ENCODE results near the gene N4BP2.
"Not testable (repeated sequence)": the region's sequence is repeated elsewhere in the genome, so short reads cannot be mapped to it uniquely, and the experiment has no call there.

N4BP2 gene

DNA sequence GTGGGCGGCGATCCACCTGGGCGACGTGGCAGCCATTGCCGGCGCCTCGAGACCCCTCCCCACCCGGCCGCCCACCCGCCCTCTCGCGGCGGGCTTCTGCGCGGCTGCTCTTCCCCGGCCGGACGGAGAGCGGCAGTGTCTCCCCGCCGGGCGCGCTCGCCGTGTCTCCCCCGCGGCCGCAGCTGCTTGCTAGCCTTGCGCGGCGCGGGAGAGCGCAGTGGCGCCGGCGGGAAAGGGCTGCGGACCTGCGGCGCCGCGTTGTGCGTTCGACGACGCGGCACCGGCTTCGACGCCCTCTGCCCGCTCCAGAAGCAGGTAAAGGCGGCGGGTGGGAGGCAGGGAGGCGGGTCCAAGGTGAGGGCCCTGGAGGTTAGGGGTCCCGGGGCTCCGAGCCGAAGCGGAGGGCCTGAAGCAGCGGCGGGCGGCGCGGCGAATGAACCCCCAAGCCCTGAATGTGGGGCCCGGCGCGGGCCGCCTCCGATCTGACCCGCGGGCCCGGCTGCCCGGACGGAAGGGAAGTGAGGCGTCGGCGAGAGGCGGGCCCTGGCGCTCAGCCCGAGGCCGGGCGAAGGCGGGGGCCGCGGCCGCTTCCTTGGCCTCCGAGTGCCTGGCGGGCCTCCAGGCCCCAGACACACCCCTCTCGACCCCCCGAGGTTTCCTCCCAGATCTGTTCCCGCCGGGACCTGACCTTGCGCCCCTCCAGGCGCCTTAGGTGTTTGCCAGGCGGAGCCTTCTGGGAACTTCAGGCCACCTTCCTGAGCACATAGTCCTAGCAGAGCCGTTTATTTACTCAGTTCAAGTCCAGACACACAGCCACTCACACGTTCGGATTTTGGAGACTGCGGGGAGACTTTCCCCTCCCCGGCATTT is at the start of gene N4BP2:
N4BP2 (plus strand) TSS at position 135 of the 870 bp plus-strand sequence. CDS start 40,491 bp downstream, outside the sequence.
- DNase-seq = peak; percentile 62 to 84

- no peak for DNase-seq
Measured at GRCh38 chr4:40016007-40016406, 40.6 kb upstream of the N4BP2 start.

GRCh38 chr4:40020221-40020620 is 36.4 kb upstream of the N4BP2 start:
- DNase-seq = no peak

GRCh38 chr4:40021116-40021515 is 35.5 kb upstream of the N4BP2 start:
- DNase-seq = not testable (repeated sequence)

DNA sequence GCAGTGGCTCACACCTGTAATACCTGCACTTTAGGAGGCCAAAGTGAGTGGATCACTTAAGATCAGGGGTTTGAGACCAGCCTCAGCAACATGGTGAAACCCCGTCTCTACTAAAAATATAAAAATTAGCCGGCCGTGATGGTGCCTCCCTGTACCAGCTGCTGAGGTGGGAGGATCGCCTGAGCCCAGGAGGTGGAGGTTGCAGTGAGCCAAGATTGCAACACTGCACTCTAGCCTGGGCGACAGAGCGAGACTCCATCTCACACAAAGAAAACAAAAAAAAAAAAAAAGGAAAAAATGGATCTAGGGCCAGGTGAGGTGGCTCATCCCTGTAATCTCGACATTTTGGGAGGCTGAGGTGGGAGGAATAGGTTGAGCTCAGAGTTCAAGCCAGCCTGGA is 32.6 kb upstream of the N4BP2 start:
- not testable (repeated sequence) for DNase-seq

- DNase-seq = no peak
Measured at GRCh38 chr4:40032785-40033184, 23.9 kb upstream of the N4BP2 start.

GRCh38 chr4:40033613-40034012 is 23.0 kb upstream of the N4BP2 start:
- DNase-seq = no peak

DNA sequence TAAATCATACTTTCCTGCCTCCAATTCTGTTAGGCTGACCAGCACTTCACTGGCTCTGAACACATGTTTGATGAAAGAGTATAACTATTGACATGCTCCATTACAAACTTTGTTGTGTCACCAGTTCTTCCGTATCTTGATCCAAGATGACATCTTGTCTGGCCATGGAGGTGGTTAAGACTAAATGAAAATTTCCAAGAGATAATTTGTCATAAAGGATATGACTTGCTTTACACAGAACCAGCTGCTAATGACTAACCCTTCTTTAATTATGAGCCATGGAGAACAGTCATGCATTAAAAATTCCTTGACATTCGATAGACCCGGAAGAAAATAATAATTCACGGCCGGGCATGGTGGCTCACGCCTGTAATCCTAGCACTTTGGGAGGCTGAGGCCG is 17.7 kb upstream of the N4BP2 start:
- no peak for DNase-seq

DNA sequence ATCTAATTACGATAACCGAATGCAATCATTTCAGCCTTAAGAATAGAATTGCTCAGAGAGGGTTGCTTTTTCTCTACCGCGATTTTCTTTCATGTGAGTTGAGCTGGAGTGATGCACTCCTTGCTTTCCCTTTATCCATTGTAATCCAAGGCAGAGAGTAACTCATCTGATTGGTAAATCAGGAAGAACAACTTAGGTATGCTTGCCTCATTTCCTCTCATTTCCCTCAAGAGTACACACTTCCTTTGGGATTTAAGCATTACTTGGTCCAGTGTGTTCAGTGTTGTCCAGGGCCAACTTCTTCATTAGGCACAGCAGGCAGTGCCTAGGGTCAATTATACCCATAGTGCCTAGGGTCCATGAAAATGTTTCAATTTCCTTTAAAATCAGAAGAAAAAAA is 15.7 kb upstream of the N4BP2 start:
- no peak for DNase-seq

DNA sequence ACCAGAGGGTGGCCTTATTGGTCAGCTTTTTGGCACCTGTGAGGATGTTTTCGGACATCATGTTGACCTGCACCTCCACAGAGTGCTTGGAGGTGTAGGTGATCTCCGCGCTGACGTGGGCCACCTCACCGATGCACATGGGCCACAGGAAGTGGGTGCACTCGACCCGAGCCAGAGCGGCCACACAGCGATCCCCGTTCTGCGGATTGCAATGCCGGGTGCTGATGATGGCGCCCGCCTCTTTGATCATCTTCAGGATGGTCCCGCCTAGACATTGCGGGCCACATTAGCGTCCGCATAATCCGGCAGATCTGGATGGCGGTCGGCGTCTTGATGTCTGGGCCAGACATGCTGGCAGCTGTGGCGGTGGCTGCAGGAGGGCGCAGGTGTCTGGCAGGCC is 12.9 kb upstream of the N4BP2 start:
- DNase-seq = no peak

DNA sequence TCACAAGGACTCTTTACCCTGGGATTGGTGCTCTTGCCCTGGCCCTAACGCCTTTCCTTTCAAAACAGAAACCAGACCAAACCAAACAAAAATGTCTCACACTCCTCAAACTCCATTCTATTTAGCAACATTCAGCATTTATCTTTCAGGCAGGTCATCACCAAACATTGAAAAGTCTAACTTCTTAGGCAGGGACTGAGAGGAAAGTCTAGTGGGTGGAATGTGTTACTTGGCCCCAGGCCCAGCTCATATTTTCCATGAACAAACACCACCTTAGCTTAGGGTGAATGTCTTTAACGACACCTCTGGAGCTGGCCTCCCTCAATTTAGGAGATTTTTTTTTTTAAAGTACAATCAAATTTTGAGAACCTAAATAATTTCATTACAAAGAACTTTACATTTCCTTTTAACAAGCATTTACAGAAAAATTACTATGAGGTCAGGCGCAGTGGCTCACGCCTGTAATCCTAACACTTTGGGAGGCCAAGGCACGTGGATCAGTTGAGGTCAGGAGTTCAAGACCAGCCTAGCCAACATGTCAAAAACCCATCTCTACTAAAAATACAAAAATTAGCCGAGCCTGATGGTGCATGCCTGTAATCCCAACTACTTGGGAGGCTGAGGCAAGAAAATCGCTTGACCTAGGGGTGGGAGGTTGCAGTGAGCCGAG is 10.2 kb upstream of the N4BP2 start:
- no peak for DNase-seq

DNA sequence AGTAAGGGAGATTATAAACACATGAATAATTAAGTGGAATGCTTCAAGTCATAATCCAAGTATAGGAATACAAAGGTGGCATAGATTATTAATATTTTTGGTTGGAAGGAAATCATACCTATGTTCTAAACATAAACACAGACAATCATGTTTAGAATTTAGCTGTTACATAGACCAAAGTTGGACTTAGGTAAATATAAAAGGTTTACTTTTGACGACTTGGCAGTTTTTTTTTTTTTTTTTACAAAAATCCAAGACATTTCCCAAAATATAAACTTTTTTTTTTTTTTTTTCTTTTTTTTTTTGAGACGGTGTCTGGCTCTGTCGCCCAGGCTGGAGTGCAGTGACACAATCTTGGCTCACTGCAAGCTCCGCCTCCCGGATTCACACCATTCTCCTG is 3.5 kb upstream of the N4BP2 start:
- DNase-seq = no peak

- DNase-seq = peak in 1 of 2 experiments; percentile 52
Measured at GRCh38 chr4:40055511-40055862, 1.2 kb upstream of the N4BP2 start.

- DNase-seq = peak; percentile 60 to 71
Measured at GRCh38 chr4:40055863-40056715, 561 bp upstream of the N4BP2 start.

DNA sequence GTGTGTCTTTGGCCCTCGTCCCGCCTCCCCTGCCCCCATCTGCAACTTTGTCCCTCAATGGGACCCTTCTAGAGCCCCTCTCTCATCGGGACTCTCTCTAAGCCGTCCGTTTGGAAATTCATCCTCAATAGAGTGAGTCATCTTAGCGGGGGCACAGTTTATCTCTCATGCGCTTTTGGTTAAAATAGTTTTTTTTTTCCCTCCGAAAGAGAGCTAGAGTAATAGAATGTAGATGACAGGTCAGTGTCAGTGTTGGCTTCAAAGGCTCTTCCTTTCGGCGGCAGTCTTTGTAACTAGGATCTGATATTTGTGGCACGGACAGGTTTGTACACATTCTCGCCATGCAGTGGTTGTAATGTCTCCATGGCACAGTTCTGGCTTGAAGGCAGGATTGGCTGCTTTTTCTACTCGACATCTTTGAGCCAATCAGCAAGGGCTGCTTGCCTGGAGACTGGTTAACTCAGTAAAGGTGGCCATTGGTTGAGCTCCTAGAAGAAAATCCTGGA is 989 bp downstream of the N4BP2 start:
- peak; percentile 91 to 95 for DNase-seq

DNA sequence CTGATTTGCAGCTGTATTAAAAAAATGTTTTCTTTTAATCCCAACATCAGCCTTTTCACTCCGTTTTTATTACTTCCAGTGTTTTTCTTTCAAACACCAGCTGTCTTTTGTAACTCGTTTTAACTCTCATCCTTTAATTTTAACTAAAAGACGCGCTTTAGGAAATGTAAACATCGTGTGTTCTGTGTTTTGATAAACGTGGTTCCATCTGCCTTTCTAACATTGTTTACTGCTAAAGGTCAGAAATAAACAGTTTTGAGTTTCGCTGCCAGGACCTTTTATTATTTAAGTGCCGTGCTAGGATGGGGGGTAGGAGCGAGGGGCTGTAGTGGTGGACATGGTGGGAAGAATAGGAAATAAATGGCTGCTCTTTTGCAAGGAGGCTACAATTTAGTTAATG is 1.5 kb downstream of the N4BP2 start:
- DNase-seq = peak in 1 of 2 experiments; percentile 6

DNA sequence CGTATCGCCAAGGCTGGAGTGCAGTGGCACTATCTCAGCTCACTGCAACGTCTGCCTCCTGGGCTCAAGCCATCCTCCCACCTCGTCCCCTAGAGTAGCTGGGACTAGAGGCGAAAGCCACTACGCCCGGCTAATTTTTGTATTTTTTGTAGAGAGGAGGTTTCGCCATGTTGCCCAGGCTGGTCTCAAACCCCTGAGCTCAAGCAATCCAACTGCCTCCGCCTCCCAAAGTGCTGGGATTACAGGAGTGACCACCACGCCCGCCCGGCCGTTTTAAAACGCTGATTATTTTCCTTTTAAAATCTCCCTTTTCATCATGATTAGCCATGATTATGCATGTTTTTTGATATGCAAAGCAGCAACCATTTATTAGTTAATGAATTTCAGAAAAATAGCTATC is 2.2 kb downstream of the N4BP2 start:
- DNase-seq = no peak

DNA sequence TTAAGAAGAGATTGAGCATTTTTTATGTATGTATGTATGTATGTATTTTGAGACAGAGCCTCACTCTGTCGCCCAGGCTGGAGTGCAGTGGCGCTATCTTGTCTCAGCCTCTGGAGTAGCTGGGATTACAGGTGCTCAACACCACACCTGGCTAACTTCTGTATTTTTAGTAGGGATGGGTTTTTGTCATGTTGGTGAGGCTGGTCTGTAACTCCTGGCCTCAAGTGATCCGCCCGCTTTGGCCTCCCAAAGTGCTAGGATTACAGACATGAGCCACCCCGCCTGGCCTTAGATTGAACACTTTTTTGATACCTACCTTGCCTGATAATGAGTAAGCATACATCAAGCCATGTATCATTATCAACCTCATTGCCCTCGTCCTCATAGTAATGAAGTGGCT is 2.7 kb downstream of the N4BP2 start:
- peak in 1 of 2 experiments; percentile 3 for DNase-seq

DNA sequence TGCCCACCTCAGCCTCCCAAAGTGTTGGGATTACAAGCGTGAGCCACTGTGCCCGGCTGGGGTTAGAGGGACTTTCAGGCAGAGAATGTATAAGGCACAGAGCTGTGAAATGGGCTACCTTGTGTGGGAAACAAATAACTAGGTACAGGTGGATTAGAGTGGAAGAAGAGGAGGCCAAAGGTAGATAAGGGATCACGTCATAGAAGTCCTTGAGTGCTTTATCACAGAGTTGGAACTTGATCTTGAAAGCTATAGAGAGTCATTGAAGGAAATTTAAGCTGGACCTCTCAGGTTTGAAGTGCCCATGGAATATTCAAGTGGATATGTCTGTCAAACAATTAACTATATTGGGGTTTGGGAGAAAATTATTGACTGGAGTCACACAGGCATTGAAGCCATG is 8.4 kb downstream of the N4BP2 start:
- peak in 1 of 2 experiments; percentile 29 for DNase-seq

- no peak for DNase-seq
Measured at GRCh38 chr4:40066651-40067050, 10.0 kb downstream of the N4BP2 start.

DNA sequence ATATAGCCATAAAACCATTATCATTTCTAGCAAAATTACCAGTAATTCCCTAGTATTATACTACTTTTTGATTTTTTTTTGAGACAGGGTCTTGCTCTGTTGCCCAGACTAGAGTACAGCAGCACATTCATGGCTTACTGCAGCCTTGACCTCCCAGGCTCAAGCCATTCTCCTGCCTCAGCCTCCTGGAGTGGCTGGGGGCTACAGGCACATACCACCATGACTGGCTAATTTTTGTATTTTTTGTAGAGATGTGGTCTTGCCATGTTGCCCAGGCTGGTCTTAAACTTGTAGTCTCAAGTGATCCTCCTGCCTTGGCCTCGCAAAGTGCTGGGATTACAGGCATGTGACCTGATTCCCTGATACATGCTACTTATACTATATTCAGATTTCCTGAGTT is 13.7 kb downstream of the N4BP2 start:
- no peak for DNase-seq

GRCh38 chr4:40086421-40086820 is 29.8 kb downstream of the N4BP2 start:
- DNase-seq = no peak

DNA sequence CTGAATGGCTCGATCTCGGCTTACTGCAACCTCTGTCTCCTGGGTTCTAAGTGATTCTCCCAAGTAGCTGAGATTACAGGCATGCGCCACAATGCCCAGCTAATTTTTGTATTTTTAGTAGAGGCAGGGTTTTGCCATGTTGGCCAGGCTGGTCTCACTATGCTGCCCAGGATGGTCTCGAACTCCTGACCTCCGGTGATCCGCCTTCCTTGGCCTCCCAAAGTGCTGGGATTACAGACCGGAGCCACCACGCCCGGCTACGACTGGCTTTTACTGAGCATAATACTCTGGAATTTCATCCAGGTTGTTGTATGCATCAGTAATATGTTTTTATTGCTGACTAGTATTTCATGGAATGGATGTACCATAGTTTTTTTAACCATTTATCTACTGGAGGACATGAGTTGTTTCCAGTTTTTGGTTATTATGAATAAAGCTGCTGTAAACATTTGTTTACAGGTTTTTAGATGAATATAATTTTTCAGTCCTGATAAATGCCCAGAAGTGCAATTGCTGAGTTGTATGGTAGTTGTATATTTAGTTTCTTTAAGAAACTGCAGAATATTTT is 31.2 kb downstream of the N4BP2 start:
- DNase-seq = no peak
